GM21737 (cell line): ENCODE measurements around the gene DPYSL5.
"Not testable (repeated sequence)": the region's sequence is repeated elsewhere in the genome, so short reads cannot be mapped to it uniquely, and the experiment has no call there.

ENCODE experiments used
- ATAC-seq: cut with Tn5 transposase; IDR thresholded peaks from one replicate; pipeline ENCODE4 v1.9.1; 2021; ENCODE audit warnings: mild to moderate bottlenecking, moderate library complexity; ENCODE audit not compliant: unreplicated experiment

The DPYSL5 gene

DNA sequence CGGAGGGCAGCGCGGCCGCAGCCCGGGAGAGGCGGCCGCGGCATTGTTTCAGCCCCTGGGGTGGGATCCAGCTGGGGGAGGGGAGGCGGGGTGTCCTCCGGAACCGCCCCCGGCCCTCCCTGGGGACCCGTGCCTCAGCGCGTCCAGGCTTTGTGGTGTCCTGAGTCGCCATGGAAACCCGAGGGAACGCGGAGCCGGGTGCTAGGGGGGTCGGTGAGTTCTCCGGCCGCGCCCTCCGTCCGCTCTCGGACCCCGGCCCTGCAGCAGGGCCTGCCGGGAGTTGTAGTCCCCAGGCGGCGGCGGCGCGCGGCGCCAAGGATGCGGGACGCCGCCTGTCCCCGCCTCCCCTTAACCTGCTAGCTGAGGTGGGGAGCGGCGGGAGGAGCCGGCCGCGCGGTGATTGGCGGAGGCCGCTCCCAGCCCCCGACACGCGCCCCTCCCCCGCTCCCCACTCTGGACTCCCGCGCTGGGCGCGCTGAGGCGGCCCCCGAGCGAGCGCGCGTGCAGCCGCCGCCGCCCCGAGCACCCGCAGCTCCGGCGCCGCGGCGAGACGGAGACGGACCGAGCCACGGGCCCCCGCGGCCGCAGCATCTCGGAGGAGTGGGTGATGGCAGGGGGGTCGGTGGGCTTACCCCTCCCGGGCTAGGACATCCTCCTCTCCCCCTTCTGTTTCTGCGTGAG lies at the start of gene DPYSL5:
Gene DPYSL5 (plus strand): TSS at position 478 of the 681 bp plus-strand sequence. CDS start 50,368 bp downstream, outside the sequence.
- no peak for ATAC-seq

- ATAC-seq = no peak
These were observed 46.6 kb upstream of the DPYSL5 start for GRCh38 chr2:26801328-26801727.

DNA sequence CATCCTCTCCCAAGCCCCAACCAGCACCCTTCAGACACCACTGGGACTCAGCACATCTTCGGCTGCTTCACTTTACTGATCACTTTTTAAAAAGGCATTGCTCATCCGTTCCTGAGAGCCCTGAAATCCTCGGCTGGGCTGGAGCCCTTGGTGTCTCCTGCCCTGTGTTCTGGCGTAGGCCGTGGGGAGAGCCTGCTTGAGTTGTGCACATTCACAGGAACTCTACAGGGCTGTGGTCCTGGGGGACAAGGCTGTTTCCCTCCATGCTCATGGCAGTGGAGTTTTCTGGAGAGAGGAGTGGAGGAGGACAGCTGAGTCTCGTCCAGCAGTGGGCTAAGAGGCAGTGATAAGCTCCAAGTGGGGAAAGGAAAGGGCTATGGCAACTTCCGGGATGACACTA lies 46.1 kb upstream of the DPYSL5 start:
- no peak for ATAC-seq

DNA sequence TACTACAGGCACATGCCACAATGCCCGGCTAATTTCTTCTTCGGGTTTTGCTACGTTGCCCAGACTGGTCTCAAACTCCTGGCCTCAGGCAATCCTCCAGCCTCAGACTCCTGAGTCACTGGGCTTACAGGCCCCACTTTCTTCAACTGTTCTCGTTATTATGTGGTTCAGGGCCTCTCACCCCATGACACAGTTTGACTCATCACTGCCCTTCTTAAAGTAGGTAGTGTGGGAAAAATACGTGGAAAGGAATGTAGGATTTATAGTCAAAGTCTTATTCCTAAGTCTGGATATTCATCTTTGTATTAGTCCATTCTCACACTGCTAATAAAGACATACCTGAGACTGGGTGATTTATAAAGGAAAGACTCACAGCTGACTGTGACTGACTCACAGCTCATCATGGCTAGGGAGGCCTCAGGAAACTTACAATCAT lies 42.7 kb upstream of the DPYSL5 start:
- no peak for ATAC-seq

DNA sequence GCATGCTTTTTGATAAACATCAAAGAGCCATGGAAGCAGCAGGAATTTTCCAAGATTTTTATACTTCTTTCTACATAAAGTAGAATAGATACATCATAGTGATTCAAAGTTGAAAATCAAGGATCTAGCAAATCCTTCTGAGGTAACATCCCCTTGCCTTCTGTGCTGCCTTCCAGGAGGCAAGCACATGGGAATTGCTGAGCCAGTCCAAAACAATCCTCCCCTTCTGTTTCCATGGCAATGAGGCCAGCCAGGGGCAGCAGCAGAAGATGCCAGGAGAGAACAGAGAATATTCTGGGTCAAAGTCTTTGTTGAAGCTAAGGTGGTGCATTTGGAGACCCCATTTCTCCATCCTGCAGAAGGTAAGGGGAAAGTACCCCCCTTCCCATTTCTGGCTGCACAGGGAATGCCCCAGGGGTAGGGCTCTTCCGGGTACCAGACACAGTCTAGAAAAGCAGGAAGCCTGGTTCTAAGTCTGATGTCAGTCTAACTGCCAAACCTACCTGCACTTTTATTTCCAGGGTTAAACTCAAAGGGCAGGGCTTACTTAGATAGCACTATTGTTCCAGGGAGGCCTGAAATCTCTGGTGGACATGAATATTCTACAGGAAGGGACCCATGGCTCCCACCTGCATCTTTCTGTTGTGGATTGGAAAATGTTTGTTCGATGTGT lies 40.0 kb upstream of the DPYSL5 start:
- no peak for ATAC-seq

DNA sequence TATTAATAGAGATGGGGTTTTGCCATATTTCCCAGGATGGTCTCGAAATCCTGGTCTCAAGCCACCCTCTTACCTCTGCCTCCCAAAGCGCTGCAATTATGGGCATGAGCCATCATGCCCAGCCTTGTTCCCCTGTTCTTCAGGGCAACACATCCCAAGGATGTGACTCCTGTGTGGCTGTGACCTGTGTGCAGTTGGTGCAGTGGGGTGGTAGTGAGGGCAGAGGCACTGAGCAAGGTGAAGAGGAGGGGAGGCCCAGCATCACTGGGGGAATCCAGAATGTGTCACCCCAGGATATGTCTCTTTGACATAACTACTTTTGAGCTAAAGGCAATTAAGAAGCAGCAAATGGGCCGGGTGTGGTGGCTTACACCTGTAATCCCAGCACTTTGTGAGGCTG lies 38.7 kb upstream of the DPYSL5 start:
- ATAC-seq = no peak

DNA sequence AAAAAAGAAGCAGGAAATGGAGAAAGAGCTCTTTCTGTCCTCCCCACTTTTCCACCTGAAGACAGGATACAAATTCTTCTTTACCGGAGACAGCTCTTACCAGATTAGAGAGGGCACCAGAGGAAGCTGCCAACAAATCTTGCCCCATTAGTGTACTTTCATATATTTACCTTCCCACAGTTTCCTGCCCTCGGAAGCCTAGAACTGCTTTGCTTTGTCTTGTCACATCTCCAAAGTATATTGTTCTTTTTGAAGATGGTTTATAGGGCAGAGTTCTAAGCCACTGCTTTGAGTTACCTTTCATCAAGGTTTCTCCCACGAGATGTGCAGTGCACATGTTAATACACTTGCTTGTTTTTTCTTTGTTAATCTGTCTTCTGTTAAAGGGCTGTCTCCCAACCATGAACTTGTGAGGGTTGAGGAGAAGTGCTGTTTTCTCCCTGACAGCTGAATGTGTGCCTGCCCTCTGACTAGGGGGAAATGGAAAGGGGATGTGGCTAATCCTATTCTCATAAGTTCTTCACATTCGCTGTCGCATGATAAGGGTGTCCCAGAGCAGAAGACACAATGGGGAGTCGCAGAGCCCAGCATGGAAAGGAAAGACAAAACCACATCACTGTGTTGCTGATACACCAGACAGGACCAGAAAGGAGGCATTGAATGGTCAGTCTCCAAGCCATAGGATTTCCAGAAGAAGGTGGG lies 37.9 kb upstream of the DPYSL5 start:
- ATAC-seq = no peak

DNA sequence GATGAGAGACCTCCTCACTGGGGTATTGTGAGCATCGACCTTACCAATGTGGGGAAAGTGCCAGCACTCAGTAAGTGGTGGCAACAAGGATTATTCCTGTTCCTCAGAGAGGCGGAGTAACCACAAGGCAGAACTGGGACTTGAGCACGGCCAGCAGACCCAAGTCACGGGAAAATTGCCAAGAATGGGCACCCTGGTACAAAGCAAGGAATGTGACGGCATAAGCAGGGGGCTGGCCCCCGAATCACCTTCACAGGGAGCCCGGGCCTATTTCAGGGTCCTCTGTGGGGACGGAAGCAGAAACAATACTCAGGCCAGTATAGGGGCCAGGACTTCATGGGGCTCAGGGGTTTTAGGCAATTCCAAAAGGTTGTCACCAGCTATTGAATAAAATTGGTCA lies 36.7 kb upstream of the DPYSL5 start:
- ATAC-seq = no peak

- no peak for ATAC-seq
These were observed 35.9 kb upstream of the DPYSL5 start for GRCh38 chr2:26811791-26812694.

DNA sequence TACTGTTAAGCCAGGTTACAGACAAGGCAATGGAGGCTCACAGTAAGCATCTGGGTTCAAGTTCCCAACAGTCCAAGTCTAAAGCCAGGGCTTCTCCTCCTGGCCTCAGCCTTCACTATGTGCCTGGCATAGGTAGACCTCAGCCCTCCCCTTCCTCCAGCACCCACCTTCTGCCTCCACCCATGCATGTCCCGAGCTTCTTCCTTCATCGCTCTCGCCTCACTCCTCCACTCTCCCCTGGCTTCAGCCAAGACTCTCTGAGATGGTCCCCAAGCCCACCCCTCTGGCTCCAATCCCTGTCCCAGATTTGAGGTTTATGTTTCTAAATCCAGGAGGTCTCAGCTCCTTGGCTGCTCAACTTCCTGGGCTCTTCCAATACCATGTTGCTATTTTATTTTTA lies 35.2 kb upstream of the DPYSL5 start:
- no peak for ATAC-seq

GRCh38 chr2:26814072-26814765 lies 33.7 kb upstream of the DPYSL5 start:
- not testable (repeated sequence) for ATAC-seq

GRCh38 chr2:26816893-26817292 lies 31.0 kb upstream of the DPYSL5 start:
- no peak for ATAC-seq

DNA sequence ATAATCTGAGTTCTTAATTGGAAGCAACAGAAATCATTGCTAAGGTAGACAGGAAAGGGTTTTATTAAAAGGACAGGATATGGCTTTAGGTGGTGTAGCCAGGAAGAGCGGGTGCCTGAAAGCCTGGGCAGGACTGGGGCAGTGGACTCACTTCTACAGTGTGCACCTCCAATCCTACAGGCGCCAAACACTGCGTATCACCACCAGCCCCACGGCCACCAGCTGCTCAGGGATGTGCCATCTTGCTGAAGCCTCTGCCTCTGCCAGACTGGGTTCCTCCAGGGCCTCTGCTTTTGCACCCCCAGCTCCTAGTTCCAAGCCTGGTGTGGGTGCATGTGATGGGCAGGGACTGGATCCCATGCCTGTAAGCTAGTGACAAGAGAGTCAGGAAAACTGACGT lies 29.7 kb upstream of the DPYSL5 start:
- ATAC-seq = no peak

DNA sequence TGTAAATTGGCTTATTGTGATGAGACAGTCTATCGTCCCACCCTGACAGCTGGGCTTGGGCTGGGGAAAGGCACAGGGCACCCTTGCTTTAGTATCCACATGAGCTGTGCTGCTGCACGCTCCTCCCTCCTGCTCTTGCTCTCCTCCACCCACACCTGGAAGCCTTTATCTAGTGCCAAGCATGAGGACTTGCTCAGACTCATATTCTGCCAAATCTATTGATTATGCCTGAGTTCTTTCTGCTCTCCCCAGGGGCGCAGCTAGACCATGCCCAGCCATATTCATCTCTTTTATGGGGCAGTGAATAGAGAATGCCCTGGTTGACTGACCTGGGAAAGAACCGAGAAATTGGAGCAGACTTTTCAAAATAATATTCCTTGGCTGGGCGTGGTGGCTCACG lies 29.0 kb upstream of the DPYSL5 start:
- ATAC-seq = no peak

- no peak for ATAC-seq
These were observed 27.0 kb upstream of the DPYSL5 start for GRCh38 chr2:26820932-26821331.

DNA sequence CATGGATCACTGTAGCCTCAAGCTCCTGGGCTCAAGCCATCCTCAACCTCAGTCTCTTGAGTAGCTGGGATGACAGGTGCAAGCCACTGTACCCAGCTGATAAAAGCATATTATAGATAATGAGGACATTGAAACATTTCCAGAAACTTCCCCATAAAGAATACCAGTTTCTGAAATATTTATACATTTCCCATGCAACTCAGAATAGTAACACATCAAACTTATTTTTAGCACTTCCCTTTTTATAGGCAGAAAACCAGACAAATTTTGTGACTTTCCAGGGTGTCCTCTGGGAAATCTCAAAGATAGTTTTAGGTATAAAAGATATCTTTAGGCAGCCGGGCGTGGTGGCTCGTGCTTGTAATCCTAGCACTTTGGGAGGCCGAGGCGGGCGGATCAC lies 25.1 kb upstream of the DPYSL5 start:
- ATAC-seq = no peak

DNA sequence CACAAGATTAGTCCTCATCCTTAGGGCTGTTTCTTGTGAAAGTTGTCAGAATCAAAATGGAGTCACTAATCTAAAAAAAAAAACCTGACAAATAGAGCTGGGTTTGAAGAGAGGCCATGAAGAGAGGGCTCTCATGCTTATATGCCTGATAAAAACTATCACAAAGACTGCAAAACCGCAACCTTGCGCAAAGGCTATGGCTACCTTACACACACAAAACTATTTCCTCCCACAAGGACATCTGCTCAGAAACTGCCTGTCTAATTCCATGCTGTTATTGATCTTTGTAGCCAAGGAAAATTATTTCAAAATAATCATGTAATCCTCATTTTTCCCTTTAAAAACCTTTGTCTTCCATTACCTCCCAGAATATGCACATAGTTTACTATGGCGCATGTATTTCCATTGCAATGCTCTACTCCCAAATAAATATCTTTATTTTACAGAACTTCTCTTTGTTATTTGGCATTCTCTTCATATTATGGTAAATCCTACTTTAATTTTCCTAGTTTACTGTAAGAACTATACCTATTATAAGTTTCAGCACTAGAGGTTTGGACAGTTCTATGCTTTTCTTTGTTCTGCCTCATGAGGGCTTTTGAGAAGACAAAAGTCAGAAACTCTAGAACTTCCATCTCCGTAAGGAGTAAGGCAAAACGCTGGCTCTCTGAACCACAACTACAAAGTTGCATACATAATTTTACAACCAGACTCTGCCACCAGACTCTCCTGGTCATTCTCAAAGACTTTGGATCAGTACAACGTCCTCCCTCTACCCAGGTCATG lies 9.6 kb upstream of the DPYSL5 start:
- ATAC-seq = no peak

DNA sequence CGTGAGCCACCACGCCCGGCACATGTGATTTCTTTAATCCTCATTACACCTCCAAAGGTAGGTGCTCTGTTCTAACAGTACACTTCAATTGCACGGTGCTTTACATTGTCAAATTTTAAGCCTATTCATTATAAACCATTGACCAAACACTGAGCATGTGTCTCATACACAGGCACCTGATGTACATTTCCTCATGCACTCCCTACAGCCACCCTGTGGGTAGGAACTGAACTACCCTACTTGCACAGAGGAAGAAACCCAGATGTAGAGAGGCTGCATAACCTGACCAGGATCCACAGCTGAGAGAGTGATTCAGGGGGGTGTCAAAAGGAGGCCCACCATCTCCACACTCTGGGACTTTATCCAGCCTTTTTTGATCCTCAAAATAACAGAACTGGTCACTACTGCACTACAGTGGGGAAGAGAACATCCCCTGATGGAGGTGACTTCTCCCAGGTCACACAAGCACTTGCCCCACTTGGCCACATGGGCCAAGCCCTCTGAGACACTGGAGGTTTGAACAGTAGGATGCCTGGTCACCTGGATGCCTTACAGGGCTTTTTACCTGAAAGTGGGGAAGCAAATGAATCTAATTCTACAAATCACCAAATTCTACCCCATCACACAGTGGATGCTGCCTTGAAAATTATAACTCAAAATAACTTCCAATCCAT lies 6.9 kb upstream of the DPYSL5 start:
- no peak for ATAC-seq

DNA sequence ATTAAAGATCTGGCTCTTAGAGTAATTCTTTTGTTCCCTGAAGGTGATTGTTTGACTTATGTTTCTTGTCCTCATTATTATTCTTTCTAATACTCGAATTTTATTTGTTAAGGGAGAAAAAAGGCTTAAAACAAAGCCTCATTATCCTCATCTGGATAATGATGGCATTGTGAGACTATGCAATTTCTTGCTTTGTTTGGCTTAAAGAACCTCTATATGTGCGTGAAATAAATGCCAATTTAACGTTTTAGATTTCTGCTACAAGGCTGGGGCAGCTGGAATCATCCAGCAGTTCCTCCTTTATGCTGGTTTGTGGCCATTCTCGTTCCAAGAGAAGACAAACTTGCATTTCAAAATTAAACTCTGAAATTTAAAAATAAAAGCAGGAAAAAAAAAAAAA lies 4.9 kb upstream of the DPYSL5 start:
- no peak for ATAC-seq
